ENCODE measurements around the gene GRIN2D.
"Not testable (repeated sequence)": the region's sequence is repeated elsewhere in the genome, so short reads cannot be mapped to it uniquely, and the experiment has no call there.

GRIN2D gene

GRCh38 chr19:48372904-48373303, 20.6 kb upstream of the GRIN2D start:
- DNase-seq = peak; percentile 96

GRCh38 chr19:48373567-48373966, 19.9 kb upstream of the GRIN2D start:
- no peak for DNase-seq

- no peak for DNase-seq
Measured at GRCh38 chr19:48378194-48378570, 15.3 kb upstream of the GRIN2D start.

- no peak for DNase-seq
Measured at GRCh38 chr19:48379058-48379457, 14.4 kb upstream of the GRIN2D start.

GRCh38 chr19:48381178-48381950, 12.1 kb upstream of the GRIN2D start:
- DNase-seq = no peak

GRCh38 chr19:48382286-48382685, 11.2 kb upstream of the GRIN2D start:
- no peak for DNase-seq

GRCh38 chr19:48385461-48386087, 7.9 kb upstream of the GRIN2D start:
- DNase-seq = no peak

- no peak for DNase-seq
Measured at GRCh38 chr19:48386981-48387380, 6.5 kb upstream of the GRIN2D start.

- no peak for DNase-seq
Measured at GRCh38 chr19:48390188-48391099, 3.0 kb upstream of the GRIN2D start.

- DNase-seq = peak; percentile 64
Measured at GRCh38 chr19:48391100-48392005, 2.1 kb upstream of the GRIN2D start, which contains the start of gene KDELR1. KDELR1 (minus strand) TSS chr19:48391551; CDS start chr19:48391358, 193 bp downstream.

GRCh38 chr19:48392006-48392344, 1.5 kb upstream of the GRIN2D start:
- not testable (repeated sequence) for DNase-seq

GRCh38 chr19:48392860-48393558, 459 bp upstream of the GRIN2D start:
- no peak for DNase-seq

GRCh38 chr19:48394331-48395169, 1.1 kb downstream of the GRIN2D start:
- no peak for DNase-seq

GRCh38 chr19:48395170-48395455, 1.6 kb downstream of the GRIN2D start:
- DNase-seq = no peak

GRCh38 chr19:48395499-48395898, 2.0 kb downstream of the GRIN2D start:
- no peak for DNase-seq

- no peak for DNase-seq
Measured at GRCh38 chr19:48396016-48396823, 2.8 kb downstream of the GRIN2D start.

- no peak for DNase-seq
Measured at GRCh38 chr19:48396824-48397176, 3.3 kb downstream of the GRIN2D start.

- no peak for DNase-seq
Measured at GRCh38 chr19:48397263-48398101, 4.0 kb downstream of the GRIN2D start.

GRCh38 chr19:48398102-48398374, 4.6 kb downstream of the GRIN2D start:
- DNase-seq = no peak
